ENCODE results near the gene GPRC6A.

GRCh38 chr6:116799945-116800344, 28.9 kb downstream of the GPRC6A start:
- TF ChIP-seq CTCF (tag by site-specific recombination; IDR thresholded peaks at IDR 0.05) (no peak), ZBTB8A (tag by site-specific recombination; IDR thresholded peaks at IDR 0.05) (no peak), YY2 (tag by site-specific recombination; IDR thresholded peaks at IDR 0.05) (no peak)

Data from HEK293 (cell line).